ENCODE measurements around the gene MSANTD7.
"Not testable (repeated sequence)": the region's sequence is repeated elsewhere in the genome, so short reads cannot be mapped to it uniquely, and the experiment has no call there.

DNA sequence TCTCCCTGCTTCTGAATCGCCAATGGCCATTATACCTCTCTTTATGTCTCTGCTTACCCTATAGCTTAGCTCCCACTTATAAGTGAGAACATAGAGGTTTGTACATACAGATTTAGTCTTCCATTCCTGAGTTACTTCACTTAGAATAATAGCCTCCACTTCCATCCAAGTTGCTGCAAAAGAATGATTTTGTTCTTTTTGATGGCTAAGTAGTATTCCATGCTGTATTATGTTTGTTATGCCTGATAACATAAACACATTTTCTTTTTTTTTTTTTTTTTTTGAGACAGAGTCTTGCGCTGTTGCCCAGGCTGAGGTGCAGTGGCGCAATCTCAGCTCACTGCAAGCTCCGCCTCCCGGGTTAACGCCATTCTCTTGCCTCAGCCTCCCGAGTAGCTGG, 21.4 kb upstream of the MSANTD7 start:
- TF ChIP-seq POLR2AphosphoS5 (IDR thresholded peaks at IDR 0.05; ENCODE audit: low read depth, low read length); POLR2A (IDR thresholded peaks at IDR 0.05; ENCODE audit: low read depth, low read length); TAF1 (IDR thresholded peaks at IDR 0.05; ENCODE audit: borderline replicate concordance, low read depth, low read length): not testable (repeated sequence)

Measured in GM12892 (cell line).